Skin epidermis (tissue), 12 donors: Measurements from ENCODE around the gene PLPPR3.
"Not testable (repeated sequence)": the region's sequence is repeated elsewhere in the genome, so short reads cannot be mapped to it uniquely, and the experiment has no call there.

Source experiments
- H3K27ac ChIP-seq, 21 experiments: fragments of 200-600 bp; sonication (generic) in 11 of 21; one replicate each; pipeline ENCODE4 v1.5.0; 2020; ENCODE audit warnings: mild to moderate bottlenecking in 3 of 21, inconsistent platforms in 2 of 21, moderate library complexity in 2 of 21
- H3K4me3 ChIP-seq, 7 experiments: fragments of 200-600 bp; sonication (generic) in 2 of 7; one replicate each; pipeline ENCODE4 v1.5.0; 2020; ENCODE audit warnings: inconsistent platforms in 2 of 7, mild to moderate bottlenecking in 2 of 7, moderate library complexity in 1 of 7

The PLPPR3 gene

GRCh38 chr19:831407-832369 lies 9.9 kb upstream of the PLPPR3 start:
- H3K4me3 ChIP-seq, result no peak overlapping the region
- no peak overlapping the region for H3K27ac ChIP-seq

- Histone ChIP-seq H3K4me3 (no peak overlapping the region), H3K27ac (no peak overlapping the region)
Observed at GRCh38 chr19:829129-829758, 7.5 kb upstream of the PLPPR3 start.

- Histone ChIP-seq H3K27ac (no peak within 1 kb of the TSS), H3K4me3 (no peak within 1 kb of the TSS)
Observed at GRCh38 chr19:827710-828321, 6.1 kb upstream of the PLPPR3 start, which contains the start of gene AZU1. TSS of gene AZU1 (plus strand) at chr19:827837. CDS start at chr19:827847, 10 bp downstream.

GRCh38 chr19:827314-827709 lies 5.6 kb upstream of the PLPPR3 start:
- H3K27ac ChIP-seq, result no peak overlapping the region
- H3K4me3 ChIP-seq, result no peak overlapping the region

- Histone ChIP-seq H3K27ac (no peak overlapping the region), H3K4me3 (no peak overlapping the region)
Observed at GRCh38 chr19:825897-826644, 4.3 kb upstream of the PLPPR3 start.

- Histone ChIP-seq H3K27ac (no peak overlapping the region), H3K4me3 (no peak overlapping the region)
Observed at GRCh38 chr19:824885-825284, 3.1 kb upstream of the PLPPR3 start.

GRCh38 chr19:823565-824121 lies 1.9 kb upstream of the PLPPR3 start:
- H3K27ac ChIP-seq, result no peak overlapping the region

GRCh38 chr19:821231-821824 lies 427 bp downstream of the PLPPR3 start:
- peak overlapping the region in 6 of 7 experiments; percentile 2 to 33 (median 12) for H3K4me3 ChIP-seq
- H3K27ac ChIP-seq, result no peak overlapping the region

More at GRCh38 chr19:823565-824121, 1.9 kb upstream of the PLPPR3 start:
- H3K4me3 ChIP-seq, result no peak overlapping the region

GRCh38 chr19:820212-820611 lies 1.5 kb downstream of the PLPPR3 start:
- H3K4me3 ChIP-seq, H3K27ac ChIP-seq: not testable (repeated sequence)

GRCh38 chr19:816500-816857 lies 5.3 kb downstream of the PLPPR3 start:
- H3K27ac ChIP-seq, result no peak overlapping the region
- H3K4me3 ChIP-seq, result no peak overlapping the region

GRCh38 chr19:815775-816499 lies 5.8 kb downstream of the PLPPR3 start:
- Histone ChIP-seq H3K27ac (no peak overlapping the region), H3K4me3 (no peak overlapping the region)

GRCh38 chr19:815079-815774 lies 6.5 kb downstream of the PLPPR3 start:
- Histone ChIP-seq H3K4me3 (no peak overlapping the region), H3K27ac (no peak overlapping the region)

GRCh38 chr19:814152-815078 lies 7.3 kb downstream of the PLPPR3 start:
- H3K27ac ChIP-seq, result no peak overlapping the region
- no peak overlapping the region for H3K4me3 ChIP-seq

- H3K4me3 ChIP-seq, result no peak overlapping the region
- no peak overlapping the region for H3K27ac ChIP-seq
Observed at GRCh38 chr19:813219-814151, 8.3 kb downstream of the PLPPR3 start.

- no peak overlapping the region for H3K27ac ChIP-seq
- no peak overlapping the region for H3K4me3 ChIP-seq
Observed at GRCh38 chr19:812747-813218, 9.0 kb downstream of the PLPPR3 start.
